Skeletal muscle satellite cell (primary cell): ENCODE results near the gene PLCH2.
"Not testable (repeated sequence)": the region's sequence is repeated elsewhere in the genome, so short reads cannot be mapped to it uniquely, and the experiment has no call there.

Experiments used
- H3K27me3 ChIP-seq: 2 replicates; pipeline ENCODE4 v1.7.0; 2013; ENCODE audit warnings: low read length; ENCODE audit not compliant: control insufficient read depth, insufficient read depth
- H3K36me3 ChIP-seq: 2 replicates; pipeline ENCODE4 v1.7.0; 2013; ENCODE audit warnings: mild to moderate bottlenecking, control low read depth, low read length; ENCODE audit not compliant: insufficient read depth
- H3K4me1 ChIP-seq: 2 replicates; pipeline ENCODE4 v1.7.0; 2013; ENCODE audit warnings: low read length; ENCODE audit not compliant: control insufficient read depth, insufficient read depth
- H3K4me2 ChIP-seq: 2 replicates; pipeline ENCODE4 v1.7.0; 2013; ENCODE audit warnings: mild to moderate bottlenecking, low read length
- H3K4me3 ChIP-seq: 2 replicates; pipeline ENCODE4 v1.7.0; 2013; ENCODE audit warnings: low read length
- H3K9ac ChIP-seq: 2 replicates; pipeline ENCODE4 v1.7.0; 2013; ENCODE audit warnings: mild to moderate bottlenecking, low read depth, low read length, moderate library complexity
- H3K9me3 ChIP-seq: replicated peaks from 2 replicates; pipeline ENCODE4 v1.7.0; 2013; ENCODE audit warnings: mild to moderate bottlenecking, control low read depth, low read length

PLCH2 gene

DNA sequence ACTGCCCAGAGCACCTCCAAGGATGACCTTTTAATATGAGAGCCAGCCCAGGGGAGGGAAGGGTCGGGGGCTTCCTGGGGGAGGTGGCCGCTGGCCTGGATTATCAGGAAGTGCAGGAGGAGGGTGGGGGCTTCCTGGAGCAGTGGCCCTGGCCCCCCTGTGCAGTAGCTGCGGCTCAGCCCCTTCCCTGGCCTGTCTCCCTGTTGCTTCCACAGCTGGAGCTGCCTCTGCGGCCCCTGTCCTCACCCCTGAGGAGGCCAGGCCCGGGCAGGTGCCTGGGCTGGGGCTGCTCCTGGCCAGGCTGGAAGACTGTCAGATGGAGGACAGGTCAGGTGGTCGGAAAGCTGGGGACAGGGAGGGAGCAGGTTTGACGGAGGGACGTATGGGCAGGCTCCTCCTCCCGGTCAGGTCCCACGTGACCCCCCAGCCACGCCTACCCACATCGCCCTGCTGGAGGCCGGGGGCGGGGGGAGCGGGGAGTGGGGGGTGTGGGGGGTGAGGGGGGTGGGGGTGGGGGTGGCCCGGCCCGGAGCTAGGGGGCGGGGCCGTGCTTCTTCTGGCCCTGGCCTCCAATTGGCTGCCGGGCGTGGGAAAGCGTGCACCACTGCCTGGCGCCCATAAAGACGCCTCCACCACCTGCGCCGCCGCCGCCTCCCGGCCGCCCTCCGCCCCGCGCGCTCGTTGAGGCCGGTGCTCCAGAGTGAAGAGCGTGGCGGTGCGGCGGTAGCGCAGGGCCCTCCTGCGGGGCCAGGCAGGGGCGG is 69.8 kb downstream of the PLCH2 start:
- no peaks in the 10 kb centered on the region for H3K36me3 ChIP-seq
- peaks cover 52% of the 10 kb centered on the region for H3K4me1 ChIP-seq
- H3K9me3 ChIP-seq: no peaks in the 10 kb centered on the region
- H3K9ac ChIP-seq: peak overlapping the region; percentile 76
- H3K27me3 ChIP-seq: no peaks in the 10 kb centered on the region
- peak overlapping the region; percentile 95 for H3K4me2 ChIP-seq
- peak overlapping the region; percentile 81 for H3K4me3 ChIP-seq

DNA sequence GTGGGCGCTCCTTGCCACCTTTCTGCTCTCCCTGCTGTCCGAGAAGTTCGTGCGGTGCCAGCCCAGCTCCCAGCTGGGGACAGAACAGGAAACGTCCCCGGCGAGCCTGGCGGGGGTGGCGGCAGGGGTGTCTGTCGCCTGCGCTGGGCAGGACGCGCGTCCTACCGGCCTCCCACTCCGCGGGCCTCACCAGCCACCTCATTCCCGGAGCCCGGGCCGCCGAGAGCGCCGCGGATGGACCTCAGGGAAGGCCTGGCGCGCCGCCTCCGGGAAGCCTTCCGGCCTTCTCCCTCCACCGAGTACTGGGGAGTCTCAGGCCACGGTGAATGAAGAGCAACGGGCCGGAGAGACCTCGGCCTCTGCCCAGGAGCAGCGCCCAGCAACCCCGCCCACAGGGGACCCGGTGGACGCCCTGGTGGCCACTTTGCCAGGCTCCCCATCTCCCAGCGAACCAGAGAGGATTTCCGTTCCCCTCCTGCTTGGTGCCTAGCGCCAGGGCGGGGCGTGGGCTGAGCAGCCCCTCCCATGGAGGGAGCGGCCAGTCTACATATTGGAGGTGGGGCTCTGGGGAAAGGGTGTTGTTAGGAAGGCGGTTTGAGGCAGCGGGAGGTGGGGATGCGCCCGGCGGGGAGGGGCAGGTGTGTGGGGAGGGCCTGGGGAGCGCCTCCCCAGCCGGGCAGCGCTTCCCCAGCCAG is 70.6 kb downstream of the PLCH2 start:
- no peaks in the 10 kb centered on the region for H3K36me3 ChIP-seq
- H3K4me2 ChIP-seq: peak overlapping the region; percentile 95
- H3K9ac ChIP-seq: peak overlapping the region; percentile 76
- no peaks in the 10 kb centered on the region for H3K27me3 ChIP-seq
- peaks cover 52% of the 10 kb centered on the region for H3K4me1 ChIP-seq
- peak overlapping the region; percentile 81 for H3K4me3 ChIP-seq
- H3K9me3 ChIP-seq: no peaks in the 10 kb centered on the region

- H3K4me2 ChIP-seq: peak overlapping the region; percentile 95
- no peaks in the 10 kb centered on the region for H3K27me3 ChIP-seq
- H3K4me1 ChIP-seq: peaks cover 52% of the 10 kb centered on the region
- peak overlapping the region; percentile 81 for H3K4me3 ChIP-seq
- H3K36me3 ChIP-seq: no peaks in the 10 kb centered on the region
- H3K9me3 ChIP-seq: no peaks in the 10 kb centered on the region
- peak overlapping the region; percentile 76 for H3K9ac ChIP-seq
These were observed 71.3 kb downstream of the PLCH2 start for GRCh38 chr1:2547210-2548067.

DNA sequence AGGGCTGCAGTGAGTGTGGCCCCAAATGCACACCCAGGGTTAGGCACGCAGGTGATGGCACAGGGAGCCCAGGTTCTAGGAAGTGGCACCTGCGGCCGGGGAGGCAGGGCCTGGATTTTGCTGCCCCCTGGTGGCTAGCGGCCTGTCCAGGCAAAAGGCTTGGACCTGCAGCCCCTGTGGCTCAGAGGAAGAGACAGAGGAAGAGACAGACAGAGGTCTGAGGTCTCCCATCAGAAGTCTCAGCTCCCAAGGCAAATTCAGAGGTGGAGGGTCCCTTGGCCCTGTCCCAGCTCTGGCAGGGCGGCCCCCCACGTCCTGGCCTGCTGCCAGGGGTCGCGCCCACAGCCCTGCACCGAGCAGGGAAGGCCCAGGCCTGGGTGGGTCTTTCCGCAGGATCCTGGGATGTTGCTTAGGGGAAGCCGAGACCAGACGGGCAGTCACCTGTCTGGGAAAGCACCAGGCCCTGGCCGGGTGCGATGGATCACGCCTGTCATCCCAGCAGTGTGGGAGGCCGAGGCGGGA is 72.0 kb downstream of the PLCH2 start:
- H3K4me1 ChIP-seq: peaks cover 52% of the 10 kb centered on the region
- H3K4me3 ChIP-seq: peak overlapping the region; percentile 9

DNA sequence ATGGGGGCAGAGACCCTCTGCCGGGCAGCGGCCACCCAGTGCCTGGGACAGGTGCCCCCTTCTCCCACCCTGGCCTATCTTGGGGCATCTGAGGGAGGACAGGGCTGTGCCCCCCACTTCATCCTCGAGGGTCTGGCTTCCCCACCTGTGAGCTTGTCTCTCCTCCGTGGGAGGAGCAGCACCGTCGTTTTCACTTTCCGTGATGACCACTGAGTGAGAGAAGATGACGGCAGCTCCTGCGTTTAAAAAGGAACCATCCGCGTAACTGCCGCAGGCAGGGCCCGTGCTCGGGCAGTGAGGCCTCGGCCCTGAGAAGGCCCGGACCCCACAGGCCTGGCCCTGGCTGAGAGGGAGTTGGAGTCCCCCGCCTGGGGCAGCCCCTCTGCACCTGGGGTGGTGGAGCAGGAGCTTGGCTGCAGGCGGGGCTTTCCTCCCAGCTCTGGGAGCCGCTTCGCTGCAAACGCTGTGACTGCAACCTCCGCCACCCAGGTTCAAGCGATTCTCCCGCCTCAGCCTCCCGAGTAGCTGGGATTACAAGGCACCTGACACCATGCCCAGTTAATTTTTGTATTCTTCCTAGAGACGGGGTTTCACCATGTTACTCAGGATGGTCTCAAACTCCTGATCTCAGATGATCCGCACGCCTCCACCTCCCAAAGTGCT is 73.4 kb downstream of the PLCH2 start:
- not testable (repeated sequence) for H3K27me3 ChIP-seq, H3K9me3 ChIP-seq, H3K36me3 ChIP-seq, H3K4me2 ChIP-seq, H3K4me3 ChIP-seq
- peak overlapping the region; percentile 69 for H3K9ac ChIP-seq
- H3K4me1 ChIP-seq: peaks cover 41% of the 10 kb centered on the region

More for the DNA sequence above, 72.0 kb downstream of the PLCH2 start:
- Histone ChIP-seq H3K9ac (peak overlapping the region; percentile 69), H3K4me2 (peak overlapping the region; percentile 53), H3K9me3 (no peaks in the 10 kb centered on the region), H3K27me3 (no peaks in the 10 kb centered on the region), H3K36me3 (no peaks in the 10 kb centered on the region)

DNA sequence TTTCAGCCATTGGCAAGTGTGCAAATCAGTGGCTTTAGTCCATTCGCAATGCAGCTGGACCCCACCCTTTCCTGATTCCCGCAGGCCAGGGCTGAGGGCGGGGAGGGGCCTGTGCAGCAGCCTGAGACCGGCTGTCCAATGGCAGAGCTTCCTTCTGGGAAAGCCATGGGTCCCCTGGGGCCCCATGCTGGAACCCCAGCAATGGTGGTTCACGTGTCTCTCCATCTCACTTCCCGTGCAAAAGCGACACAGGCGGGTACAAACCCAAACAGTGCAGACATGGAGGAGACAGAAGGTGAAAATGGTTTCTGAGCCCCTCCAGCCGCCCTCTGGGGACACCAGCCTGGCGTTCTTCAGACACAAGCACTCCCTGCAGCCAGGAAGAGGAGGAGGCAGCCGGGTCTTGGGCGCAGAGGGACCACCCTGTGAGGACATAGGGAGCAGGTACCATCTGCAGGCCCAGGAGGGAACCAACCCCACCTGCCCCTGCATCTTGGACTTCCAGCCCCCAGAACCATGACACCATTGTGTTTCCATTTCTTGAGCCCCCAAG is 74.3 kb downstream of the PLCH2 start:
- not testable (repeated sequence) for H3K27me3 ChIP-seq, H3K4me2 ChIP-seq, H3K36me3 ChIP-seq, H3K9me3 ChIP-seq, H3K9ac ChIP-seq, H3K4me3 ChIP-seq
- peaks cover 33% of the 10 kb centered on the region for H3K4me1 ChIP-seq

DNA sequence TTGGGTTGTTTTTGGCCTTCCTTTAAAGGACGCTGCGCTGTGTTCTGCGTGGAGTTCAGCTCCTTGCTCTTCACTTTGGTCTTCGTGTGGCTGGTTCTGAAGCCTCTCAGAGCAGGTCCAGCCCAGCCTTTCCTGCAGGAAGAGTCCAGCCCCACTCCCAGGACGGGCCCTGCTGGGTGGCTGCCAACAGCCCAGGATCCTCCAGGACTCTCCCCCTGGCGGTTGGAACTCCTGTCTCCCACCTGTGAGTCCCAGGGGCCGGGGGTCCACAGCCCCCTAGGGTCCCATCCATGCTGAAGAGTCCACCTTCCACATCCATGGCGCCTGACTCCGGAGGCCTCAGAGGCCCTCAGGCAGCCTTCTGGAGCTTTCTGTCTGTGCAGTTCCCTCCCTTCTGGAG is 75.5 kb downstream of the PLCH2 start:
- H3K4me1 ChIP-seq: peaks cover 37% of the 10 kb centered on the region
- H3K9ac ChIP-seq: not testable (repeated sequence)

GRCh38 chr1:2552189-2552588 is 76.1 kb downstream of the PLCH2 start:
- peaks cover 36% of the 10 kb centered on the region for H3K4me1 ChIP-seq
- H3K4me2 ChIP-seq: no peak overlapping the region
- no peak overlapping the region for H3K9ac ChIP-seq

More for the DNA sequence above, 75.5 kb downstream of the PLCH2 start:
- not testable (repeated sequence) for H3K9me3 ChIP-seq, H3K4me3 ChIP-seq, H3K27me3 ChIP-seq, H3K4me2 ChIP-seq, H3K36me3 ChIP-seq

GRCh38 chr1:2553076-2553475 is 77.0 kb downstream of the PLCH2 start:
- not testable (repeated sequence) for H3K9ac ChIP-seq, H3K4me3 ChIP-seq
- H3K4me1 ChIP-seq: peaks cover 29% of the 10 kb centered on the region

More at GRCh38 chr1:2552189-2552588, 76.1 kb downstream of the PLCH2 start:
- Histone ChIP-seq H3K4me3 (no peak overlapping the region), H3K9me3 (no peaks in the 10 kb centered on the region), H3K36me3 (no peaks in the 10 kb centered on the region), H3K27me3 (no peaks in the 10 kb centered on the region)

DNA sequence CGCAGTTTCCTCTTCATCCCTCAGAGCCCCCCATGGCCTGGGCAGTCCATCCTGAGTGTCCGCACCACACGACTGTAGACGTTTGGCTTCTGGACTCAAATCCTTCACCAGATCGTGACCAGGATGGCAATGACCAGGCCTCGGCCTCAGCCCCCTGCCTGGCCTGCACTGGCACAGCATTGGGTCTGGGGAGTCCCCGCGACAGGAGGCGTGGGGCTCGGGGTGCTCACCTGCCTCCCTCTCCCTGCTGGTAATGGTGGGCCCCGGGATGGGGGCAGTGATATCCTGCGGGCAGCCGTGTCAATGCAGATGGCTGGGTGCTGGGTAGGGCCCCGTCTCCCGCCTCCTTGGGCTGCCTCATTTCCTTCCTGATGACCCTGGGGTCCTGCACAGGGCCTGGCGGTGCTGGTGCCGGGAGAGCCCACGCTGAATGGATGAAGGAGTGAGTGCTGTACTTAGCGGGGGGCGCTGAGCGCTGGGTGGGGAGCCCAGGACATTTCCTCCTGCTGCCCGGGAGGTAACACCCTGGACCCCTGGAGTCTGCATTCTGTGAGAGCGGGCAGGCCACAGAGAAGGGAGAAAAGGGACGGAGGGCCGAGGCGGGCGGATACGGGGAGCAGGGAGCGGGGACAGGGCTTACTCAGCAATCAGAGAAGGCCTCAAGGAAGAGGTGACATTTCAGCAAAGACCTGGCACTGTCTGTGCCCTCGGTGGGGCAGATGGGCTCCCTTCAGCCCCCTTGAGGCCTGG is 78.0 kb downstream of the PLCH2 start:
- H3K36me3 ChIP-seq: no peaks in the 10 kb centered on the region
- peaks cover 19% of the 10 kb centered on the region for H3K4me1 ChIP-seq
- H3K27me3 ChIP-seq: no peaks in the 10 kb centered on the region
- H3K4me3 ChIP-seq: no peak overlapping the region
- H3K9ac ChIP-seq: no peak overlapping the region
- H3K9me3 ChIP-seq: no peaks in the 10 kb centered on the region
- H3K4me2 ChIP-seq: no peak overlapping the region

More at GRCh38 chr1:2553076-2553475, 77.0 kb downstream of the PLCH2 start:
- not testable (repeated sequence) for H3K4me2 ChIP-seq, H3K36me3 ChIP-seq, H3K9me3 ChIP-seq, H3K27me3 ChIP-seq
